B cell (primary cell): ENCODE data around the gene CHD6. TPM values are rescaled to one million over a fixed set of nuclear protein-coding genes. Genes with fewer than 3 reads are reported as not detected.

Source experiments
- ATAC-seq: fragments of 200-7000 bp; cut with Tn5 transposase; one replicate; pipeline ENCODE4 v1.10.0; 2021; ENCODE audit warnings: low read depth, mild to moderate bottlenecking, moderate number of reproducible peaks, moderate library complexity
- CTCF ChIA-PET: fragments of 350-600 bp; sonication (Branson Sonifier 250); formaldehyde crosslinking; loops from one replicate; lab custom pipeline; 2021; ENCODE audit warnings: antibody characterized with exemption, inconsistent platforms; lab: Charles Lee
- POLR2A ChIA-PET: fragments of 350-600 bp; sonication (Branson Sonifier 250); formaldehyde crosslinking; loops from one replicate; lab custom pipeline; 2021; ENCODE audit warnings: antibody characterized with exemption; lab: Charles Lee
- DNase-seq: peaks from one replicate; pipeline ENCODE4 v3.0.0; 2013
- H2AFZ ChIP-seq: 2 replicates; pipeline ENCODE4 v1.6.1; 2012; ENCODE audit warnings: mild to moderate bottlenecking, low read depth, low read length; ENCODE audit not compliant: insufficient read depth, poor library complexity, severe bottlenecking
- H3K27ac ChIP-seq, 2 donors: 1 replicate in 1 of 2; 2 replicates in 1 of 2; pipeline ENCODE4 v1.5.1; 2012 to 2013; ENCODE audit warnings: low read length in 2 of 2, mild to moderate bottlenecking in 2 of 2, moderate library complexity in 1 of 2
- H3K27me3 ChIP-seq, 4 experiments: fragments of 200-600 bp in 1 of 4; sonication (generic) in 1 of 4; replicated peaks in 1 of 4; 1 replicate in 2 of 4; 2 replicates in 2 of 4; pipeline versions ENCODE4 v1.6.1 to v1.7.0; 2013 to 2016; ENCODE audit warnings: low read length in 3 of 4, mild to moderate bottlenecking in 2 of 4, mixed read lengths in 1 of 4, moderate library complexity in 1 of 4; ENCODE audit not compliant: insufficient read depth in 4 of 4, control insufficient read depth in 3 of 4; ENCODE audit errors: control extremely low read depth in 1 of 4
- H3K36me3 ChIP-seq, 2 experiments: replicated peaks in 1 of 2; 1 replicate in 1 of 2; 2 replicates in 1 of 2; pipeline versions ENCODE4 v1.6.1 to v1.7.1; 2013; ENCODE audit warnings: low read length in 1 of 2; ENCODE audit not compliant: insufficient read depth in 2 of 2, control insufficient read depth in 1 of 2; ENCODE audit errors: control extremely low read depth in 1 of 2, extremely low read depth in 1 of 2
- H3K4me1 ChIP-seq, 2 donors: fragments of 200-600 bp in 1 of 2; sonication (generic) in 1 of 2; 1 replicate in 1 of 2; 2 replicates in 1 of 2; pipeline versions ENCODE4 v1.5.1 to v1.6.1; 2013 to 2017; ENCODE audit warnings: low read length in 2 of 2; ENCODE audit not compliant: control insufficient read depth in 2 of 2, insufficient read depth in 2 of 2
- H3K4me2 ChIP-seq: replicated peaks from 2 replicates; pipeline ENCODE3; 2012; ENCODE audit warnings: mild to moderate bottlenecking, low read depth, low read length; ENCODE audit not compliant: poor library complexity, severe bottlenecking
- H3K4me3 ChIP-seq, 5 experiments: fragments of 200-600 bp in 1 of 5; sonication (generic) in 1 of 5; 1 replicate in 3 of 5; 2 replicates in 2 of 5; pipeline versions ENCODE4 v1.5.1 to v1.7.0; 2011 to 2016; ENCODE audit warnings: low read length in 4 of 5, mild to moderate bottlenecking in 4 of 5, low read depth in 2 of 5, control low read depth in 1 of 5, moderate library complexity in 1 of 5; ENCODE audit not compliant: insufficient read depth in 1 of 5; ENCODE audit errors: control extremely low read depth in 1 of 5, extremely low read depth in 1 of 5
- H3K79me2 ChIP-seq: fragments of 200-600 bp; sonication (generic); one replicate; pipeline ENCODE4 v1.6.0; 2016; ENCODE audit warnings: low read length; ENCODE audit not compliant: control insufficient read depth, insufficient read depth
- H3K9ac ChIP-seq: fragments of 200-600 bp; sonication (generic); 2 replicates; pipeline ENCODE4 v1.6.1; 2017; ENCODE audit warnings: mild to moderate bottlenecking, low read length, moderate library complexity
- H3K9me3 ChIP-seq, 3 donors: one replicate each; pipeline versions ENCODE4 v1.6.1 to v1.7.1; 2013; ENCODE audit warnings: low read length in 2 of 3; ENCODE audit not compliant: control insufficient read depth in 2 of 3, insufficient read depth in 1 of 3; ENCODE audit errors: control extremely low read depth in 1 of 3
- H4K20me1 ChIP-seq: 2 replicates; pipeline ENCODE4 v1.6.0; 2012; ENCODE audit warnings: mild to moderate bottlenecking, low read length; ENCODE audit not compliant: insufficient read depth, control insufficient read depth, poor library complexity, severe bottlenecking
- H3K27ac Mint-ChIP-seq: one replicate; pipeline ENCODE4 v1.8.0; 2021; ENCODE audit warnings: mixed read lengths
- H3K27me3 Mint-ChIP-seq: one replicate; pipeline ENCODE4 v1.8.0; 2021; ENCODE audit warnings: mixed read lengths
- H3K4me1 Mint-ChIP-seq: one replicate; pipeline ENCODE4 v1.8.0; 2021; ENCODE audit warnings: mixed read lengths
- H3K4me3 Mint-ChIP-seq: one replicate; pipeline ENCODE4 v1.8.0; 2021; ENCODE audit warnings: mixed read lengths
- H3K9me3 Mint-ChIP-seq: one replicate; pipeline ENCODE4 v1.8.0; 2022; ENCODE audit warnings: mixed read lengths; ENCODE audit not compliant: insufficient read depth
- CTCF ChIP-seq: fragments of 200-600 bp; IDR thresholded peaks from one replicate; pipeline ENCODE4 v1.8.0; 2022; ENCODE audit warnings: antibody characterized with exemption, mild to moderate bottlenecking
- EZH2 ChIP-seq: IDR thresholded peaks from 2 replicates; pipeline ENCODE4 v1.6.1; 2012; ENCODE audit warnings: borderline replicate concordance, low read depth, mild to moderate bottlenecking, moderate library complexity, low read length; ENCODE audit not compliant: insufficient read depth, poor library complexity, severe bottlenecking
- WGBS: methylation state at CpG from one replicate; pipeline ENCODE4 v1.1.5; 2013; ENCODE audit warnings: missing lambda C conversion rate; ENCODE audit not compliant: insufficient coverage; 5-methylcytosine and 5-hydroxymethylcytosine counted together
- intact Hi-C: fragments of 100-400 bp; cut with micrococcal nuclease; formaldehyde crosslinking; loops from one replicate; pipeline ENCODE4 v1.10.0; 2022
- polyA plus RNA-seq: library from polyadenylated mRNA; depleted of rRNA; stranded (reverse); fragments of >200 nt; gene quantifications from 2 replicates; pipeline ENCODE4 v1.2.3, GENCODE V29; 2012
- total RNA-seq, 2 donors: library from RNA; stranded (reverse); fragments of 120-200 nt in 1 of 2; gene quantifications; 1 replicate in 1 of 2; 2 replicates in 1 of 2; pipeline versions ENCODE4 v1.2.3 to v1.2.4, GENCODE V29; 2013 to 2022

CHD6 gene
- total and polyA plus RNA-seq, 2 donors (not counting 1 experiment from before 2014, with no cell fraction given) = 10.3 to 117 TPM

DNA sequence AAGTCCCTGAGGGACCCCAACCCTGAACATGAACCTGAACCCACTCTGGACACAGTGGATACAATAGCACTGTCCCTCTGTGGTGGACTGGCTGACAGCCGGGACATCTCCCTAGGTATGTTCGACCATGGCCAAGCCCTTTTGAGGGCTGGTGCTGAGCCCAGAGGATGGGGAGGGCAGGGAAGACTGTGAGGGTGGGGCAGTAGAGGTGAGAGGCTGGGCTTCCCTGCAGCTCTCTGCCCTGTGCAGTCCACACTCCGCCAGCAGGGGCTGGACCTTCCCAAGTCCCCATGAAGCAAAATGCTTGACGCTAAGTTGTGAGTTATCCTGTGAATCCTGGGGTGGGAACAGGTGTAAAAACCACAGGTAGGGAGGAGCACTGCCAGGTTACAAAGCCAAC, 266.1 kb downstream of the CHD6 start:
- H3K27ac Mint-ChIP-seq = no peak overlapping the region
- intact Hi-C loops = no loop called here
- Histone ChIP-seq H3K9me3 (no peaks in the 10 kb centered on the region), H3K27ac (no peak overlapping the region), H3K36me3 (no peaks in the 10 kb centered on the region), H3K27me3 (no peaks in the 10 kb centered on the region), H3K4me2 (no peak overlapping the region), H2AFZ (no peak overlapping the region), H3K4me1 (no peaks in the 10 kb centered on the region), H4K20me1 (no peaks in the 10 kb centered on the region), H3K4me3 (no peak overlapping the region), H3K9ac (no peak overlapping the region), H3K79me2 (no peaks in the 10 kb centered on the region)
- no peaks in the 10 kb centered on the region for H3K4me1 Mint-ChIP-seq
- no peak overlapping the region for H3K4me3 Mint-ChIP-seq
- ChIA-PET POLR2A (no interaction called here), CTCF (interaction anchor here (1.0 kb wide), 1 partner anchor 37 kb away, joined by 4 read pairs; no protein-coding TSS in a partner anchor)
- DNase-seq (no peak), ATAC-seq (no peak)
- H3K27me3 Mint-ChIP-seq = peaks cover 8% of the 10 kb centered on the region
- H3K9me3 Mint-ChIP-seq = no peaks in the 10 kb centered on the region
- WGBS = 100% methylated on average over 3 of the region's 4 CpGs
- TF ChIP-seq CTCF = no peak
- TF ChIP-seq EZH2 = no peak
